RWPE2 (cell line): ENCODE measurements around the gene VTA1.

ENCODE experiments used
- ATAC-seq: fragments of 200-7000 bp; cut with Tn5 transposase; 3 replicates; pipeline ENCODE4 v1.9.1; 2021; ENCODE audit warnings: low read depth
- DNase-seq: peaks from one replicate; pipeline ENCODE4 v3.0.0-alpha.2; 2020; ENCODE audit warnings: low spot score
- H3K27ac ChIP-seq: fragments of 450-650 bp; 2 replicates; pipeline ENCODE4 v1.5.1; 2017; ENCODE audit warnings: mild to moderate bottlenecking; ENCODE audit not compliant: poor library complexity, severe bottlenecking
- H3K27me3 ChIP-seq: fragments of 250-450 bp; sonication (Bioruptor Pico); 2 replicates; pipeline ENCODE4 v1.5.1; 2021; ENCODE audit warnings: mild to moderate bottlenecking, moderate library complexity; ENCODE audit not compliant: insufficient read depth, poor library complexity, severe bottlenecking
- H3K36me3 ChIP-seq: fragments of 250-450 bp; sonication (Bioruptor Pico); 2 replicates; pipeline ENCODE4 v1.5.1; 2020; ENCODE audit warnings: low read depth, mild to moderate bottlenecking, moderate library complexity
- H3K4me1 ChIP-seq: fragments of 250-450 bp; sonication (Bioruptor Pico); 2 replicates; pipeline ENCODE4 v1.5.1; 2021; ENCODE audit warnings: mild to moderate bottlenecking, moderate library complexity; ENCODE audit not compliant: insufficient read depth, poor library complexity, severe bottlenecking
- H3K4me3 ChIP-seq: fragments of 250-450 bp; sonication (Bioruptor Pico); 2 replicates; pipeline ENCODE4 v1.5.1; 2021; ENCODE audit warnings: mild to moderate bottlenecking, moderate library complexity; ENCODE audit not compliant: severe bottlenecking
- H3K9me3 ChIP-seq: fragments of 250-450 bp; sonication (Bioruptor Pico); 2 replicates; pipeline ENCODE4 v1.5.1; 2021; ENCODE audit warnings: mild to moderate bottlenecking, moderate library complexity; ENCODE audit not compliant: severe bottlenecking
- CTCF ChIP-seq: fragments of 450-650 bp; IDR thresholded peaks from one replicate; pipeline ENCODE4 v1.5.1; 2017; ENCODE audit warnings: mild to moderate bottlenecking, moderate library complexity; ENCODE audit not compliant: poor library complexity, severe bottlenecking

Gene VTA1

GRCh38 chr6:142195862-142196541 is 48.9 kb downstream of the VTA1 start:
- H3K36me3 ChIP-seq: peaks cover 56% of the 10 kb centered on the region
- H3K27ac ChIP-seq: no peak overlapping the region
- no peaks in the 10 kb centered on the region for H3K27me3 ChIP-seq
- H3K9me3 ChIP-seq: no peaks in the 10 kb centered on the region
- H3K4me3 ChIP-seq: no peak overlapping the region
- ATAC-seq: no peak
- TF ChIP-seq CTCF: no peak
- DNase-seq: no peak
- H3K4me1 ChIP-seq: peaks cover 11% of the 10 kb centered on the region

GRCh38 chr6:142200846-142201628 is 54.0 kb downstream of the VTA1 start:
- H3K4me1 ChIP-seq: peaks cover 5% of the 10 kb centered on the region
- H3K27ac ChIP-seq: no peak overlapping the region
- no peak for TF ChIP-seq CTCF
- H3K9me3 ChIP-seq: no peaks in the 10 kb centered on the region
- H3K4me3 ChIP-seq: no peak overlapping the region
- no peaks in the 10 kb centered on the region for H3K27me3 ChIP-seq
- peaks cover 69% of the 10 kb centered on the region for H3K36me3 ChIP-seq
- ATAC-seq: no peak
- DNase-seq: no peak

GRCh38 chr6:142207265-142207877 is 60.3 kb downstream of the VTA1 start:
- no peaks in the 10 kb centered on the region for H3K9me3 ChIP-seq
- ATAC-seq (peak; percentile 59; the same call in 2 of the 3 replicates), DNase-seq (no peak)
- no peaks in the 10 kb centered on the region for H3K4me1 ChIP-seq
- H3K27me3 ChIP-seq: no peaks in the 10 kb centered on the region
- peaks cover 44% of the 10 kb centered on the region for H3K36me3 ChIP-seq
- H3K27ac ChIP-seq: no peak overlapping the region
- no peak overlapping the region for H3K4me3 ChIP-seq
- TF ChIP-seq CTCF: peak; percentile 81

DNA sequence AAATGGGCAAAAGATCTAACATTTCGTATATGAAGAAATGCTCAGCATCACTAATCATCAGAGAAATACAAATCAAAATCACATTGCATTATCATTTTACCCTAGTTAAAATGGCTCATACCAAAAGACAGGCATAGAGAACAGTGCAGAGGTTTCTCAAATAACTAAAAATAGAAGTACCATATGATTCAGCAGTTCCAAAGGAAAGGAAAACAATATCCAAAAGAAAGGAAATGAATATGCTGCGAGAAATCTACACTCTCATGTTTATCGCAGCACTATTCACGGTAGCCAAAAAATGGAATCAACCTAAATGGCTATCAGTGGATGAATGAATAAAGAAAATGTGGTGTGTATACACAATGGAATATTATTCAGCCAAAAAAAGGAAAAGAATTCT is 63.5 kb downstream of the VTA1 start:
- Histone ChIP-seq H3K4me3 (no peak overlapping the region), H3K27ac (no peak overlapping the region), H3K27me3 (no peaks in the 10 kb centered on the region), H3K9me3 (no peaks in the 10 kb centered on the region), H3K4me1 (no peaks in the 10 kb centered on the region), H3K36me3 (peaks cover 43% of the 10 kb centered on the region)
- ATAC-seq (no peak), DNase-seq (no peak)
- TF ChIP-seq CTCF: no peak

- Histone ChIP-seq H3K9me3 (no peaks in the 10 kb centered on the region), H3K27me3 (no peaks in the 10 kb centered on the region), H3K4me3 (no peak overlapping the region), H3K27ac (no peak overlapping the region), H3K36me3 (peaks cover 36% of the 10 kb centered on the region), H3K4me1 (no peaks in the 10 kb centered on the region)
- DNase-seq (no peak), ATAC-seq (no peak)
- no peak for TF ChIP-seq CTCF
Observed at GRCh38 chr6:142213402-142213801, 66.3 kb downstream of the VTA1 start.
